Muscle of back (tissue), 11 donors: ENCODE data around the gene HMX1. TPM values are rescaled to one million over a fixed set of nuclear protein-coding genes. Genes with fewer than 3 reads are reported as not detected.
A peak's percentile ranks its signal among the peaks of the same experiment; 100 is the strongest.

Experiments used
- DNase-seq, 3 donors: peaks; one replicate each; pipeline versions ENCODE4 v3.0.0 to v3.0.0-alpha.2; 2013
- polyA plus RNA-seq, 10 donors: library from polyadenylated mRNA; unstranded; fragments of 120-200 nt; gene quantifications; one replicate each; pipeline ENCODE4 v1.2.1, GENCODE V29; 2013; ENCODE audit not compliant: insufficient read length in 10 of 10

Gene HMX1
- polyA plus RNA-seq, 10 donors: 0.09 to 0.27 (median 0.17) TPM; not detected in 2

DNA sequence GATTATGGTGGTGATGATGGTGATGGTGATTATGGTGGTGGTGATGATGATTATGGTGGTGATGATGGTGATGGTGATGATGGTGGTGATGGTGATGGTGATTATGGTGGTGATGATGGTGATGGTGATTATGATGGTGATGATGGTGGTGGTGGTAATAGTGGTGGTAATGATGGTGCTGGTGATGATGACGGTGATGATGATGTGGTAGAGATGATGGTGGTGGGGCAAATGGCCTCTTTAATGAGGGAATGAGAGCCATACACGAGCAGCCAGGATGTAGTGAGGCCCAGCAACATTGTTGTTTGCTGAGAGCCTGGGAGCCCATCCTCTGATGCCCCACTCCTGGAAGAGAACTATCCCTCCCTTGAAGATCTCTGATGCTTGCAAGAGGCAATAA is 29.0 kb downstream of the HMX1 start:
- no peak for DNase-seq

DNA sequence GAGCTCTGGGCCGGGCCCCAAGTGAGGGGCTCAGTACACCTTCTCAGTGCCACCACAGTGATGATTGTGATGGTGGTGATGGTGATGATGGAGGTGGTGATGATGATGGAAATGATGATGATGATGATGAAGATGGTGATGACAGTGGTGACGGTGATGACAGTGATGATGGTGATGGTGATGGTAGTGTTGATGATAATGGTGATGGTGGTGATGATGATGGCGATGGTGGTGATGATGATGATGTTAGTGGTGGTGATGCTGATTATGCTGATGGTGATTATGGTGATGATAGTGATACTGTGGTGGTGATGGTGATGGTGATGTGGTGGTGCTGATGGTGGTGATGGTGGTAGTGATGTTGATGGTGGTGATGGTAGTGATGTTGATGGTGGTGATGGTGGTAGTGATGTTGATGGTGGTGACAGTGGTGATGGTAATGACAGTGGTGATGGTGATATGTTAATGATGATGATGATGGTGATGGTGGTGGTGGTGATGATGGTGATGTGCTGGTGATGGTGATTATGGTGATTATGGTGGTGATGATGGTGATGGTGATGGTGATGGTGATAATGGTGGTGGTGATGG is 29.9 kb downstream of the HMX1 start:
- no peak for DNase-seq

DNA sequence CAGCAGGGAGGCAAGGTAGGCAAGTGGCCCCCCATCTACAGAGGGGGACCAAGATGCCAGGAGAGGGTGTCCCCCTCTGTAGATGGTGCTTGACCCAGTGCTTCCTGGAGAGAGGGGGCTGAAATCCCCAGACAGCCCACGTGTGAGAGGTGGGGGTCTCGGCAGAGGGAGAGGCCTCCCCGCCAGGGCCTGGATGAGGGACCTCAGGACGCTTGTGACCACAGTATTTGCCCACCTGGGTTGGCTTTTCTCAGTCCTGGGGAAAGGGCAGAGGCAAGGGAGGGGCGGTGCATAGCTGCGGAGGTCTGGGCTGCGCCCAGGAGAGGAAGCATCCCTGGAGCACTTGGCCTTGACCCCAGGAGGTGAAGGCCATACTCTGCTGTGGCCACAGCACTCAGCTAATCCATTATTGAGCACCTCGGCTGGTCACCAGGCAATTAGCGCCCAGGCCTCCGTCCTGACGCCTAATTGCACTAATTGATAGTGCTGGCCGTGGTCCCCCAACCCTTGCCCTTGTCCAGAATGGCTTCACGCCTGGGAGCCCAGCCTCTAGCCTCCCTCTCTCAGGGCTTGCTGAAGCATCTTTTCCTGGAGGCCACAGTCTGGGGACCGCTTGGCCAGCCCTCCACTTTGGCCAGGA is 30.7 kb downstream of the HMX1 start:
- no peak for DNase-seq

DNA sequence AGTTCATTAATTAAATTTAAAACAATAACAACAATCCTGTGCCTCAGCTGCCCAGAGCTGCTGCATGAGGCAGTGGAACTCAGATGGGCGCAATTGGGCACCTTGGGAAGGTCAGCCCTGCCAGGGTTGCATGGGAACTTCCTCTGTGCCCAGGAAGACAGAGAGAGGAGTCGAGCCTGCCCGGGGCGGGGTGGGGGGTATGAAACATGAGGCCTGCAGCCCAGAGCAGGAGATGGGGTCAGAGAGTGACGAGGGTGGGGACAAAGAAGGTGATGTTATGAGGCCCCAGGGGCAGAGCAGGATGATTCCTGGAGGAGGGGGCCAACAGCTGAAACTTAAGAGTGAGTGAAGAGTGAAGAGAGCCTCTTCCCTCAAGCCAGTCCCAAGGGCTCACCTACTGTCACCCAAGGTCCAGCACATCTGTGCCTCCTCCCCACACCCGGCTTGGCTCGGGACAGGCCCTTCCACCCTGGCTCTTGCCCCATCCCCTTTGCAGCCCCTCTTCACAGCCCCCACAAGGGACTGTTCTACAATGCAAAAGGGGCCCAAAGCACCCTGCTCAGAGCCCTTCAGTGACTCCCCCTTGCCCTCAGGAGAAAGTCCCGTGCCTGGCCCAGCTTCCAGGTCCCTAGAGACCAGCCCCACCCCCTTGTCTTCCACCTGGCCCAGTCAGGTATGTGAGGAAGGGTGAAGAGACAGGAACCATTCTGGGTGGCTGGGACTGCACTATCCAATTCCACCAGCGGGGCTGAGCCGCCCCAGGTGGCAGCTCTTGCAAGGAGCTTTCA is 31.4 kb downstream of the HMX1 start:
- no peak for DNase-seq

DNA sequence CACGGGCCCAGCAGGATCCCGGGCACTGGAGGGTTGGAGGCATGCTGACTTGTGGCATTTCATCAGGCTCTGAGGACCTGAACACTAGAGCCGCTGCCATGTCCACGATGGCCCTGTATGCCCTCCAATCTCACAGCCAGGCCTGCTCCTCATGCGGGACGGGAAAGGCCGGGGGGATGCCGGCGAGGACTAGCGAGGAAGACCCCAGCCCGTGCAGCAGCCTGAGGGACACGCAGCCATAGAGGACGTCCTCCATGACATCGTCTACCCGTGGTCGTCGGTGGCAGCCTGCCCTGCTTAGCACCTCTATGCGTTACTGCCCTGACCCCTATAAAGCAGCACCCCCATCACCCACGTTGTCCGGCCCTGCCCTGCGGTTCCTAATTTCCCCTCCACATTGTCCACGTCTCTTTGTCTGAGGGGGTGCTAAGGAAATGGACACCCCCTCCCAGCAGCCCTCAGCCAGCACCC is 32.6 kb downstream of the HMX1 start:
- DNase-seq: no peak

DNA sequence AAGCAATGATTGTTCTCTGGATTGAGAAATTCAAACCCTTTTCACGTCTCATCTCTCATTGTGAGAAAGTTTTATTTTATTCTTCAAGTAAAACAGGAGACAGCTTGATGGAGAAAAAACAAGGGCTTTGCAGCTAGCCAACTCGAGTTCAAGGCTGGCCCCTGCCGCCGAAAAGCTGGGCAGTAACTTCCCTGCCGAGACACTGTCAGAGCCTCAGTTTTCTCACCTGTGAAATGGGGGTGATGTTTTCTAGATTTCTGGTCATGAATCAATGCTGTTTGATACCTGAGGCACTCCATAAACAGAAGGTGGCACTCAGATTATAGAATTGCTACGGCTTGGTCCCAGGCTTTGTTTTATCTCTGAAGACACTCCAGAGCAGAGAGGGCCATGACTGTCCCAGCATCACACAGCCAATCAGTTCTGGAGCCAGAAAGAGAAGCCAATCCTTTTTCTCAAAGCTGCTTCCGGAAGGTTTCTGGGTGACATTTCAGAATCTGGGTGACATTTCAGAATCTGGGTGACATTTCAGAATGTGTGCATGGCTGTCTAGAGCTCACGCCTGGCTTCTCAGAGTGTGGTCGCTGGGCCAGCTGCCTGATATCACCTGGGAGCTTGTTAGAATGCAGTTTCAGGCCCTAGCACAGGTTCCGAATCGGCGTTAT is 33.2 kb downstream of the HMX1 start:
- no peak for DNase-seq

DNA sequence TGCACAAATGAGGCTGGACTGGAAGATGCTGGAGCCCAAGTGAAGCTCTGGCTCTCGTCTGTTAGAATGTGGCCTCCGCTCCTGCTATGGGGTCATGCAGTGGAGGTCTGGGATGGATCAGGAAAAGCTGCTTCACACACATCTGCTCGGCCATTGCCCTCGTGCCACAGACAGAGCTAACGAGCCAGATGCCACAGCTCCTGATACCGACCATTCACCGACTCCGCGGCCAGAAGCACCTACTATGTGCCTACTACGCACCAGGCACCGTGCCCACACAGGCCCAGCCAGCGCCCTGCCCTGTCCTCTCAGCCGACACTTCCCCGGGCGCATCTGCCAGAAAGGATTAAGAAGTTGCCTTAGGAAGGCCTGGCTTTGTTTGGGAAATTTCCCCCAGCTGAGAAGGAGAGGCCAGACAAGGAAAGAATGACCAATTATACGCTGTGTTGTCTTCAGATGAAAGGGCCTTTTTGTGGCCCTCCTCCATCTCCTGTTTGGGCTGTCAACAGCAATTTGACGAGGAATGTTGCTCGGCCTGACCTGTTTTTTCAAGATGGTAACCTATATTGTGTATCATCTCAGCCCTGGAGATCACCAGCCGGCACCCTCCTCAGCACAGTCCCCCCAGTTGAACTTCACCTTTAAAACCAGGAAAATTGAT is 34.3 kb downstream of the HMX1 start:
- no peak for DNase-seq

DNA sequence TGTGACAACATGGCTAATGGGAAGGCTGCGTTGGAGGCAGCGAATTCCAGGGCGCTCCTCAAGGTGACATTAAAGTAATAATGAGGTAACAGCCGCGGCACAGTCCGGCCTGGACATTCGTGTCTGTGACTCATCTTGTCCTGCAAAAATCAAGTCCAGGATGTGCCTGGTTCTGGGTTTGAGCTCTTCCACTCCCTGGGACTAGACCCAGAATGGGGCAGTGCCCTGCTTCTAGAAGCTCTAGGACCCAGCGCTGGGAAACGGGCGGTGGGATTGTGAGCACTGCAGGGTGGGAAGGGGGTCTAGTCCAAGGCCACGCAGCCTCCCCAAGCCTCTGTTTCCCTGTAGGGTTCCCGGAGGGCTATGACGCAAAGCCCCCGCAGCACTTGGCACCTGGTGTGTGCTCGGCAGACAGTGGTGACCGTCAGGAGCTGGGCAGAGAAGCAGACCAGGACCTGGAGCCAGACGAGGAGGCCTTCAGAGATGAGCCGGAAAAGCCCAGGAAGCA is 34.9 kb downstream of the HMX1 start:
- DNase-seq: no peak

DNA sequence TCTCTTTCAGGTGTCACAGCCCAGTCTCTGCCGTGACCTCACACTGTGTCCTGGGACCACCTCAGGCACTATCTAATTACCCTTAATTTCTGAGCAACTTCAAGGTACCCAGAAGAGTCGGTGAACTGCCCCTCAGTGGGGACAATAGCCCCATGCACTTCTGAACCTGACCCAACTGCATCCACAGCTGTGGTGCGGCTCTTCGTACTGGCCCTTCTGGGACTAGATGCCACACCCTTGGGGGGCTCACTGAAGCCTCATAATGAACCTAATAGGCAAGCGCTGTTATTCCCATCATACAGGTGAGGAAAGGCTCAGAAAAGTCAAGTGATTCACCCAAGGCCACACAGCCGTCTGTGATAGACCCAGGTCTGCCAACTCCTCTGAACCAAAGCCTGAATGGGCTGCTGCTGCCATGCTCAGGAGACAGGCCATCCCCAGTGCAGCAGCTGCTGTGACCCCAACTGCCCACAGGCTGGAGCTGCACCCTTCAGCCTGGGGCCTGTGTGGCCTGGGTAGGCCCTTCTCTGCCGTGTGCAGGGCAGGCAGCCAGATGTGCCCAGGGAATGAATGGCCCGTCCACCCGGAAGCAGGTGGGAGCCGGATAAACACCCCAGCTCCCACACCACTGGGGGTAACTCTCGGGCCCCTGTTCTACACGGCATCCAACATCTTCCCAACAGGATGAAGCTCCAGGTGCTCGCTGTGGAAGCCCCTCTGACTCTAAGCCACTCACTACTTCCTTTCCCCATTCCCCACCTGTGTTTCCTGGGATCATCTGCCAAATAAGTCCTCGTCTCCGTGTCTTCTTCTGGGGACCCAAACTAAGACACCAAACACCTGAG is 35.9 kb downstream of the HMX1 start:
- no peak for DNase-seq

DNA sequence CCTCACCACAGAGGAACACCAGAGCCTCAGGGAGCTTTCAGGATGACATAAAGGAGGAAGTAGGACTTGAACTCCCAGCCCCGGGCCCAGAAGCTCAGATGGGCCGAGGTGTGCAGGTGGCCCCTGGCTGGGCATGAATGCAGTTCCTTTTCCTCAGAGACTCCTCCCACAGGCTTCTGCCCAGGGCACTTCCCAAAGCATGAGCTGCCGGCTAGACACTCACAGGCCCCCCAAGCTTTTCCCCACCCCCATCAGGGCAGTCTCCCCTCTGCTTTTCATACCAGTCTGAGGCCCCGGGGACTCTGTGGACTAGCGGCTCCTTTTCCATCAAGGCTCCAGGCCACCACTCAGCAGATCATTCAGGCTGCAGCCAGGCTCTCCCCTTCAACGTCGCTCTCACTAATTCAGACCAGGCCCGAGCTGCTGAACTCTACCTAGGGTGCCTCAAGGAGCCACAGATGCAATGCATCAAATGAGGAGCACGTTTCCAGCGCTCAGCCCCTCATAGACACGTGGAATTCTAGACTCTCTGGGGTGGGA is 36.9 kb downstream of the HMX1 start:
- no peak for DNase-seq

DNA sequence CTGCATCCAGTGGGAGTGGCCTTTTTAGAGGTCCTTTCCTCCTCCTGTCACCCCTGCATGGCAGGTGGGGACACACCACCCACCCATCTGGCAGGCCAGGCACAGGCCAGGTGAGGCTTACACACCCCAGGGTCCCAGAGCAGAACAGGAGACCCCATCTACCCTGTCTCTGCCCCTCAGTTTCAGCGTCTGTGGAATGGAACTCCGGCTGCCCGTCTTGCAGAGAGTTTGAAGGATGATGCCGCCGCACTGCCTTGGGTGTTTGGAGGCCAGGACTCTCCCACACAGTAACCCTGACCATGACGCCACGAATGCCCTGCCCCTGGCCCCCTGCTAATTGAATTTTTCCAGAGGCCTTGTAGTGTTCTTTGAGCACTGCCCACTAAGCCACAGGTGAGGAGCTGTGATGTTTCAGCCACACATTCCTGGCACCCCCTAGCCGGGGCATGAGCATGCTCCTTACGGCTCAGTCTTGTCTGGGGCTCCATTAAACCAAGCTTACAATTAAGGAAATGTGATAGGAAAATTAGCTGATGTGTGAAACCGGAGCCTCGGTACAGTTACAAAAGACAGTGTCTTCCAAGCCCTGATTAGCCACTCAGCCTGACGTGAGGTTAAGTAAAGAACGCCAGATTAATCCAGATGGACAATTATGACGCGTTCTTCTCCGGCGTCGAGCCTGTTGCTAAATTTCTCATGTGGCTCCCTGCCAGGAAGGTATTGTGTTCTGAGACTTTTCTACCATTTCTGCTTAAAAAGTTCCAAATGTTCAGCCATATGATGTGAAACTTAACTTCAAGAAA is 39.3 kb downstream of the HMX1 start:
- peak in 2 of 3 donors; percentile 59 to 74 for DNase-seq

DNA sequence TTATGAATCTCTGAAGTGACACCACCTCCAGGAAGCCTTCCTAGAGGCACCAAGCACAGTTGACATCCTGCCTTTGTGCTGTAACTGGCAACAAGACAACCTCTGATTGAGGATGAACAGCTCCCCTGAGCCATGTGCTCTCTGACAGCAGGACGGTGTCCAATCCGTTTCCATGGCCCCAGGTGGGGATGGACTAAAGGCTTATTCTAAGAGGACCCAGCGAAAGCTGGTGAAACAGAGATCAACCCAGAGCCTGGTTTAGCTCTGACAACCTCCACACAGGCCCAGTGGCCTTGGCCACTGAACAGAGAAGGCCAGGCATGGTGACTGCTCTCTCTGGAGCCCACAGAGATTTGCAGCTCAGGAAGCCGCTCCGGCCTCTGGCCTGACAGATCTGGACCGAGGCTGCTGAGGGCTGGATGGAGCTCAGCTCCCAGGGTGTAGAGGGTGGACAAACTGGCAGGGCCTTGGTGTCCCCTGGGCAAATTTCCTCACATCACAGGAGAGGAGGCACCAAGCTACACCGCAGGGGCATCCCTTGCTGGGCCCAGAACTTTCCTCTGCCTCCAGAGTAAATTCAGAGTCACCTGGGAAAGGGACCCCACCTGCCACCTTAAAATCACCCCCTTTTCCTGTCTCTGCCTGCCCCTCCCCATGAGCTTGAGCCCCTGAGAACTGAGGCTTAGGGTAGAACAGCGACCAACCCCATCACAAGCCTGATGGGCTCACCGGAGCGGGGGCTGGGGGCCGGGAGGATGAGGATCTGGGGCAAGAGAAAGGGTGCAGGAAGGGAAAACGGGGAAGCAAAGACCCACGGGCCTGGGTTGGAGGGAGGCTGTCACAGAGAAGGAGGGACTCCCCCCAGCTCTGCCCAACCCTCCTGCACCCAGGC is 40.2 kb downstream of the HMX1 start:
- DNase-seq: no peak

DNA sequence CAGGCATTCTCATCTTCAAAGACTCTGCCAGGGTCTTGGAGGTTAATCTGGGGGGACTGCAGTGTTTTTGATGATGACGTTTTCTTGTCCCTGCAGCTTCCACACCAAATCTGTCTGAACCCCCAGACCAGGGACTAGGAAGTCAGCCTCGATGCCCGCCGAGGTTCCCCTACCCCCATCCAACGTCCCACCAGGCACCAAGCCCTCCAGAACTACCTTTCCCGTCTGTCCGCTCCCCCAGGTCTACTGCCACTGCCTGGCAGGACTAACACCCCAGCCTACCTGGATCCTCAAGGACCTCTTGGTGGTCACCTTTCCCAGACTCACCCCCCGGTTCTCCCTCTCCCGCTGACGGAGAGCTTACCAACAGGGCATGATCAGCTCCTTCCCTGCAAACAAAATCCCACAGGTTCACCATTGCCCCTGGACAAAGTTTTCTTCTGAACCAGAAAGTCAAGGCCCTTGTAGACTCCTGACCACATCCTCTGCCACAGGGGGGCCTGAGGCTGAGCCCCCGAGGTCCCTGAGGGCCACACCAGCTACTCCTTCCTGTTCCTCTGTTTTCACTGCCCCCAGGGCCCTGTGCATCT is 40.9 kb downstream of the HMX1 start:
- no peak for DNase-seq

DNA sequence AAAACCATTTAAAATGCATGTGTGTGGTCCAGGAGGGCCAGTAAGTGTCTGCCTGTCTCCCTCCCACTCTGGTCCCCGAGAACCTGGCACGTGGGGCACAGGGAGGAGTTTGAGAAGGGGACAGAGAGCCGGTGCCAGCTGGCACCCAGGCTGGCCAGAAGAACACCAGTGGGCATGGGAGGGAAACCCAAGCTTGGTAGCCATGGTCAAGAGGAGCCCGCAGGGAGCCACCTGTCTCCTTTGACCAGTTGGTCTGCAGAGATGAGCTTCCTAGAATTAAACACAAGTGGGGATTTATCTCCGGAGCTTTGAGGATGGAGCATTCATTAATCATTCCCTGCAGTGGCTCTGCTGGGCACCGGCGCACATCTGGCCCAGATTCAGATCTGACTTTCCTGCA is 41.6 kb downstream of the HMX1 start:
- no peak for DNase-seq

DNA sequence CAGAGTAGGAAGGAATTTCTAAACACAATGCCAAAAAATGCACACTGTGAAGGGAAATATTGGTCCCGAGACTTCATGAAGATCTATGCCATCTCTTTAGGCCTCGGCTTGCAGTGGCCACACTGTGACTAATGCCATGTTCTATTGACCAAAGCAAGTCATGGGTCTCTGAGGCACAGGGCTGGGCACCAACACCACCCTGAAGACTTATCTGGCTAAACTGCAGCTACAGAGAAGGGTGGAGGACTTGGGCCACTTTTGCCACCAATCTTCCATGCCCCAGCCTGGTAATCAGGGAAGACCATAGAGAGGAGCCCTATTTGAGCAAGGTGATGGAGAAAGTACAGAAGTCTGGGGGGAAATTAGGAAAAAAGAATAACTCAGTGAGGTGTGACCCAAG is 42.1 kb downstream of the HMX1 start:
- DNase-seq: no peak

DNA sequence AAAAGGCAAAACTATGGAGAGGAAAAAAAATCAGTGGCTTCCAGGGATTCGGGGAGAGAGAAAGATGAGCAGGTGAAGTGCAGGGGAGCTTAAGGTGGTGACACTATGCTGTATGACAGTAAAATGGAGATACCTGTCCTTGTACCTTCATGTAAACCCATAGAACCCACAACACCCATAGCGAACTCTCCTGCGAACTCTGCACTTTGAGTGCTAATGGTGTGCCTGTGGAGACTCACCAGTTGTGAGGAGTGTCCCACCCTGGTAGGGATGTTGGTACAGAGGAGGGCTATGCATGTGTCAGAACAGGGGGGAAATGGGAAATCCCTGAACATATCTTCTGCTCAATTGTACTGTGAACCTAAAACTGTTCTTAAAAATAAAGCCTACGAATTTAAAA is 42.8 kb downstream of the HMX1 start:
- no peak for DNase-seq

DNA sequence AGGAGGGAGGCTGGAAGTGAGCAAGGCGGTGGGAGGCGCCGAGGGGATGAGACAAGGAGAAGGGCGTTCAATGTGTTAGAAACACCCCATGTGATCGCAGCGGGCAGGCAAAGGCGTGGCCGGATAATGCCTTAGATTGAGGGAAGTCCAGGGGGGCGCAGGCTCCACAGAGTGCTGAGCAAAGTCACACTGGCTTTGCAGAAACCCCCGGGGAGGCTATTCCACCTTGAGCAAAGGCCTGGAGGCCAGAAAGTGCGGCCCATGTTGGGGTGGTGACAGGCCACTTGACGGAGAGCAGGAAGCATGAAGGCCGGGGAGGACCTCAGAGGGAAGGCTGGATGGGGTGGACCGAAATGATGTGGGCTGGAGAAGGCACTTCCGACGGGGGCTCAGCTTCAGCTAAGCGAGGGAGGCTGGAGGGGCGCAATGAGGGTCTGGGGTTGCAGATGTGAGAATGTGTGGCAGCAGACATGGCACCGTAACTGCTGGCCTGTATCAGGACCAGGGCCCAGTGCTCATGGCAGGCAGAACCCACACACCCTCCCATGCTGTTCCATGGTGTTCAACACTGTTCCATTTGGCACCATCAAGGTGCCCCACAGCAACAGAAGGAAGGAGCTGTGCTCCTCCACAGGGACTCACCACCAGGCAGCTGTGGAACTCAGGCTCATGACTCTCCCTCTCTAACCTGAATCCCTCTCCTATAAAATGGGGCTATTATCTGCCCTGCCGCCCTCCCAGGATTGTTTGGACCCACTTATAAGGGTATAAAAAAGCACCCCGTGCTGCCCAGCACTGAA is 50.3 kb downstream of the HMX1 start:
- DNase-seq: no peak
